Measurements from ENCODE around the gene NPC1.
"Not testable (repeated sequence)": the region's sequence is repeated elsewhere in the genome, so short reads cannot be mapped to it uniquely, and the experiment has no call there.

The NPC1 gene

GRCh38 chr18:23499291-23499781 lies 87.0 kb downstream of the NPC1 start:
- Histone ChIP-seq H3K4me1 (no peaks in the 10 kb centered on the region), H3K36me3 (no peaks in the 10 kb centered on the region)
- TF ChIP-seq, protein P1, sequence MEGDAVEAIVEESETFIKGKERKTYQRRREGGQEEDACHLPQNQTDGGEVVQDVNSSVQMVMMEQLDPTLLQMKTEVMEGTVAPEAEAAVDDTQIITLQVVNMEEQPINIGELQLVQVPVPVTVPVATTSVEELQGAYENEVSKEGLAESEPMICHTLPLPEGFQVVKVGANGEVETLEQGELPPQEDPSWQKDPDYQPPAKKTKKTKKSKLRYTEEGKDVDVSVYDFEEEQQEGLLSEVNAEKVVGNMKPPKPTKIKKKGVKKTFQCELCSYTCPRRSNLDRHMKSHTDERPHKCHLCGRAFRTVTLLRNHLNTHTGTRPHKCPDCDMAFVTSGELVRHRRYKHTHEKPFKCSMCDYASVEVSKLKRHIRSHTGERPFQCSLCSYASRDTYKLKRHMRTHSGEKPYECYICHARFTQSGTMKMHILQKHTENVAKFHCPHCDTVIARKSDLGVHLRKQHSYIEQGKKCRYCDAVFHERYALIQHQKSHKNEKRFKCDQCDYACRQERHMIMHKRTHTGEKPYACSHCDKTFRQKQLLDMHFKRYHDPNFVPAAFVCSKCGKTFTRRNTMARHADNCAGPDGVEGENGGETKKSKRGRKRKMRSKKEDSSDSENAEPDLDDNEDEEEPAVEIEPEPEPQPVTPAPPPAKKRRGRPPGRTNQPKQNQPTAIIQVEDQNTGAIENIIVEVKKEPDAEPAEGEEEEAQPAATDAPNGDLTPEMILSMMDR (IDR thresholded peaks at IDR 0.05; ENCODE audit: low read depth, low read length) = no peak

DNA sequence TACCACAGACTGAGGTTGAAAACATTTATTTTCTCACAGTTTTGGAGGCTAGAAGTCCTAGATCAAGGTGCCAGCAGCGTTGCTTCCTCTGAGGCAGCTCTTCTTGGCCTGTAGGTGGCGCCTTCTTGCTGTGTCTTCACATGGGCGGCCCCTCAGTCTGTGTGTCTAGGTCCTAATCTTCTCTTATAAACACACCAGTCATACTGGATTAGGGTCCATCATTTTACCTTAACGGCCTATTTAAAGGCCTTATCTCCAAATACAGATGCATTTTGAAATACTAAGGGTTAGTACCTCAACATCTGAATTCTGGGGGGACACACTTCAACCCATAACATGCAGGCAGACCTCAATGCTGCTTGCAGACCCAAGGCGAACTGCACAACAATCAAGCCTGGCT lies 87.4 kb downstream of the NPC1 start:
- Histone ChIP-seq H3K27me3 (no peaks in the 10 kb centered on the region), H3K9me3 (no peaks in the 10 kb centered on the region), H3K4me1 (no peaks in the 10 kb centered on the region), H3K4me3 (ENCODE audit: low read depth, low read length) (no peak overlapping the region), H3K36me3 (no peaks in the 10 kb centered on the region)
- DNase-seq = peak; percentile 63
- TF ChIP-seq, protein P1 (IDR thresholded peaks at IDR 0.05; ENCODE audit: low read depth, low read length) = peak; percentile 82

More at GRCh38 chr18:23499291-23499781, 87.0 kb downstream of the NPC1 start:
- H3K4me3 ChIP-seq (ENCODE audit: low read depth, low read length) = no peak overlapping the region
- H3K9me3 ChIP-seq = no peaks in the 10 kb centered on the region
- no peak for DNase-seq
- no peaks in the 10 kb centered on the region for H3K27me3 ChIP-seq

DNA sequence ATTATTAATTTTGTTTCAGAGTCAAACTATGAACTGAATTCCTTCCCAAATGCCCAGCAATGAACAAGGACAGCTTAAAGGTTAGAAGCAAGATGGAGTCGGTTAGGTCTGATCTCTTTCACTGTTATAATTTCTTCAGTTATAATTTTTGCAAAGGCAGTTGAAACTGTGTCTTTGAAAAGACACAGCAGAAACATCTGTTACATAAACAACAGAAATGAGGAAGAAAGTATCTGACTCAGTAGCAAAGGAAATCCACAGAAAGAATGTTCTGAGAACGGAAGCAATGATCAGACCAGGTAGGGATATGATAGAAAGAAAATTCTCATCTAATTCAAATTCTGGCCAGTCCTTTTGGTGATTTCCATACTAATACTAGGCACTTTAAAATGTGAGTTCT lies 88.2 kb downstream of the NPC1 start:
- Histone ChIP-seq H3K4me1 (no peaks in the 10 kb centered on the region), H3K27me3 (no peaks in the 10 kb centered on the region), H3K36me3 (no peaks in the 10 kb centered on the region), H3K4me3 (ENCODE audit: low read depth, low read length) (no peak overlapping the region), H3K9me3 (no peaks in the 10 kb centered on the region)
- TF ChIP-seq, protein P1 (IDR thresholded peaks at IDR 0.05; ENCODE audit: low read depth, low read length) = no peak
- no peak for DNase-seq

- no peak for DNase-seq
- H3K9me3 ChIP-seq = no peaks in the 10 kb centered on the region
- H3K27me3 ChIP-seq = no peaks in the 10 kb centered on the region
- no peak overlapping the region for H3K4me3 ChIP-seq (ENCODE audit: low read depth, low read length)
- H3K36me3 ChIP-seq = no peaks in the 10 kb centered on the region
- TF ChIP-seq, protein P1 (IDR thresholded peaks at IDR 0.05; ENCODE audit: low read depth, low read length) = no peak
- H3K4me1 ChIP-seq = no peaks in the 10 kb centered on the region
These were observed 90.4 kb downstream of the NPC1 start for GRCh38 chr18:23495723-23496440.

DNA sequence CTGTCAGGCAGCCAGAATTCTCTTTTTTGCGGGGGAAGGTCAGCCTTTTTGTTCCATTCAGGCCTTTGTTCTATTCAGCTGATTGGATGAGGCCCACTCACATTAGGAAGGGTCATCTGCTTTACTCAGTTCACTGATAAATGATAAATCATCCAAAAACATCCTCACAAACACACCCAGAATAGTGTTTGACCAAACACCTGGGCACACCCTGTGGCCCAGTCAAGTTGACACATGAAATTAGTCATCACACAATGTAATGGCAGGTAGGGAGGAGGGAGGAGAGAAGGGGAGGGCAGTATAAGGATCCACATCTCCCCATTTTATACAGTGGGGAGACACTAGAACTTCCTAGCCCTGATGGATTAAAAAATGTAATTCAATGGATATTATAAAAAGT lies 91.3 kb downstream of the NPC1 start:
- no peak overlapping the region for H3K4me3 ChIP-seq (ENCODE audit: low read depth, low read length)
- no peaks in the 10 kb centered on the region for H3K4me1 ChIP-seq
- H3K36me3 ChIP-seq = no peaks in the 10 kb centered on the region
- TF ChIP-seq, protein P1 (IDR thresholded peaks at IDR 0.05; ENCODE audit: low read depth, low read length) = no peak
- H3K27me3 ChIP-seq = no peaks in the 10 kb centered on the region
- DNase-seq = no peak
- H3K9me3 ChIP-seq = no peaks in the 10 kb centered on the region

GRCh38 chr18:23493654-23494053 lies 92.7 kb downstream of the NPC1 start:
- H3K9me3 ChIP-seq = no peaks in the 10 kb centered on the region
- no peaks in the 10 kb centered on the region for H3K4me1 ChIP-seq
- no peak for DNase-seq
- TF ChIP-seq, protein P1 (IDR thresholded peaks at IDR 0.05; ENCODE audit: low read depth, low read length) = no peak
- no peak overlapping the region for H3K4me3 ChIP-seq (ENCODE audit: low read depth, low read length)
- H3K36me3 ChIP-seq = no peaks in the 10 kb centered on the region
- H3K27me3 ChIP-seq = no peaks in the 10 kb centered on the region

- DNase-seq; H3K4me3 ChIP-seq (ENCODE audit: low read depth, low read length); H3K36me3 ChIP-seq; H3K4me1 ChIP-seq; H3K27me3 ChIP-seq; H3K9me3 ChIP-seq: not testable (repeated sequence)
These were observed 96.7 kb downstream of the NPC1 start for GRCh38 chr18:23489586-23489985.
